Tibial nerve (tissue), 4 donors: ENCODE data around the gene WDR75.
"Not testable (repeated sequence)": the region's sequence is repeated elsewhere in the genome, so short reads cannot be mapped to it uniquely, and the experiment has no call there.

Experiments used
- CTCF ChIP-seq, 5 experiments: fragments of 200-600 bp in 3 of 5; fragments of 450-650 bp in 2 of 5; sonication (generic) in 3 of 5; IDR thresholded peaks; one replicate each; pipeline ENCODE4 v1.5.1; 2016 to 2019; ENCODE audit warnings: antibody characterized with exemption in 5 of 5, mild to moderate bottlenecking in 3 of 5, moderate library complexity in 2 of 5
- EP300 ChIP-seq, 2 donors: sonication (generic); formaldehyde crosslinking; IDR thresholded peaks; one replicate each; pipeline ENCODE4 v1.6.1; 2017; ENCODE audit warnings: antibody characterized with exemption in 2 of 2, mild to moderate bottlenecking in 1 of 2
- POLR2A ChIP-seq, 2 donors: fragments of 450-650 bp; IDR thresholded peaks; one replicate each; pipeline ENCODE4 v1.6.1; 2017; ENCODE audit warnings: antibody characterized with exemption in 2 of 2, mild to moderate bottlenecking in 2 of 2, moderate library complexity in 2 of 2

DNA sequence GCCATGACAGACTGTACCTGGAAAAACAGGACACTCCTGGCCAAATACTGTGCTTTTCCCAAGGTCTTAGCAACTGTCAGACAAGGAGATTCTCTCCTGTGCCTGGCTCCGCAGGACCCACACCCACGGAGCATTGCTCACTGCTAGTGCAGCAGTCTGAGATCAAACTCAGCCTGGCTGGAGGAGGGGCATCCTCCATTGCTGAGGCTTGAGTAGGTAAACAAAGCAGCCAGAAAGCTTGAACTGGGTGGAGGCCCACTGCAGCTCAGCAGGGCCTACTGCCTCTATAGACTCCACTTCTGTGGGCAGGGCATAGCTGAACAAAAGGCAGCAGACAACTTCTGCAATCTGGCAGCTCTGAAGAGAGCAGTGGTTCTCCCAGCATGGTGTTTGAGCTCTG is 10.8 kb upstream of the WDR75 start:
- not testable (repeated sequence) for TF ChIP-seq POLR2A, CTCF, EP300 (IDR thresholded peaks at IDR 0.05)
